OCI-LY7 (cell line): Measurements from ENCODE around the gene ADAMTS7.

ENCODE experiments used
- EZH2phosphoT487 ChIP-seq: fragments of 200-600 bp; sonication (generic); IDR thresholded peaks from 2 replicates; pipeline ENCODE4 v1.6.1; 2018; ENCODE audit warnings: low read depth, borderline replicate concordance, mild to moderate bottlenecking, mixed run types, antibody characterized with exemption, low read length, moderate library complexity, mixed read lengths
- TF ChIP-seq, protein P1 (sequence below): fragments of 200-600 bp; sonication (generic); conservative IDR thresholded peaks from 2 replicates; pipeline ENCODE4 v1.5.1; 2014; ENCODE audit warnings: mild to moderate bottlenecking, antibody characterized with exemption, low read length, moderate library complexity, mixed read lengths

DNA sequence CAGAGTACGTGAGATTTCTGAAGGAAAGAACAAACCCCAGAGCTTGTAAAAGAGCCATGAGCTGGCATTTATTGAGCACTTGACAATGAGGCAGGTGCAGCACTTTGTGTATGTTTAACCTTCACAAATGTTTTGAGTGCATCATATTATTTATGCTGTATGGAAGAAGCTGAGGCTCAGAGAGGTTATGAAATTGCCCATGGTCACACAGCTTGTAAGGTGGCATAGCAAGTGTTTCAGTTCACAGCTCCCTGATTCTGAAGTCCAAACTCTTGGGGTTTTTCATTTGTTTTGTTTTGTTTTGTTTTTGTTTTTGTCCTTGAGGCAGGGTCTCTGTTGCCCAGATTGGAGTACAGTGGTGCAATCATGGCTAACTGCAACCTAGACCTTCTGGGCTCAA, 25.1 kb upstream of the ADAMTS7 start:
- TF ChIP-seq, protein P1, sequence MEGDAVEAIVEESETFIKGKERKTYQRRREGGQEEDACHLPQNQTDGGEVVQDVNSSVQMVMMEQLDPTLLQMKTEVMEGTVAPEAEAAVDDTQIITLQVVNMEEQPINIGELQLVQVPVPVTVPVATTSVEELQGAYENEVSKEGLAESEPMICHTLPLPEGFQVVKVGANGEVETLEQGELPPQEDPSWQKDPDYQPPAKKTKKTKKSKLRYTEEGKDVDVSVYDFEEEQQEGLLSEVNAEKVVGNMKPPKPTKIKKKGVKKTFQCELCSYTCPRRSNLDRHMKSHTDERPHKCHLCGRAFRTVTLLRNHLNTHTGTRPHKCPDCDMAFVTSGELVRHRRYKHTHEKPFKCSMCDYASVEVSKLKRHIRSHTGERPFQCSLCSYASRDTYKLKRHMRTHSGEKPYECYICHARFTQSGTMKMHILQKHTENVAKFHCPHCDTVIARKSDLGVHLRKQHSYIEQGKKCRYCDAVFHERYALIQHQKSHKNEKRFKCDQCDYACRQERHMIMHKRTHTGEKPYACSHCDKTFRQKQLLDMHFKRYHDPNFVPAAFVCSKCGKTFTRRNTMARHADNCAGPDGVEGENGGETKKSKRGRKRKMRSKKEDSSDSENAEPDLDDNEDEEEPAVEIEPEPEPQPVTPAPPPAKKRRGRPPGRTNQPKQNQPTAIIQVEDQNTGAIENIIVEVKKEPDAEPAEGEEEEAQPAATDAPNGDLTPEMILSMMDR, result no peak
- TF ChIP-seq EZH2phosphoT487, result no peak
